A549 (cell line): ENCODE results near the gene IRF9.

Experiments
- HOXB13 ChIP-seq: fragments of 250-450 bp; sonication (Bioruptor Pico); IDR thresholded peaks from 2 replicates; pipeline ENCODE4 v1.5.0; 2020; ENCODE audit warnings: low read depth, mild to moderate bottlenecking, moderate library complexity
- POLR2A ChIP-seq: IDR thresholded peaks from 2 replicates; pipeline ENCODE4 v1.6.1; 2012; ENCODE audit warnings: mild to moderate bottlenecking, low read length
- SMC3 ChIP-seq: fragments of >200 bp; sonication (Bioruptor Twin); formaldehyde crosslinking; IDR thresholded peaks from 3 replicates; pipeline ENCODE4 v1.6.1; 2018; ENCODE audit warnings: inconsistent platforms
- TF ChIP-seq, protein P1 (sequence below): fragments of >200 bp; sonication (Bioruptor Twin); formaldehyde crosslinking; IDR thresholded peaks from 3 replicates; pipeline ENCODE4 v1.5.1; 2016

DNA sequence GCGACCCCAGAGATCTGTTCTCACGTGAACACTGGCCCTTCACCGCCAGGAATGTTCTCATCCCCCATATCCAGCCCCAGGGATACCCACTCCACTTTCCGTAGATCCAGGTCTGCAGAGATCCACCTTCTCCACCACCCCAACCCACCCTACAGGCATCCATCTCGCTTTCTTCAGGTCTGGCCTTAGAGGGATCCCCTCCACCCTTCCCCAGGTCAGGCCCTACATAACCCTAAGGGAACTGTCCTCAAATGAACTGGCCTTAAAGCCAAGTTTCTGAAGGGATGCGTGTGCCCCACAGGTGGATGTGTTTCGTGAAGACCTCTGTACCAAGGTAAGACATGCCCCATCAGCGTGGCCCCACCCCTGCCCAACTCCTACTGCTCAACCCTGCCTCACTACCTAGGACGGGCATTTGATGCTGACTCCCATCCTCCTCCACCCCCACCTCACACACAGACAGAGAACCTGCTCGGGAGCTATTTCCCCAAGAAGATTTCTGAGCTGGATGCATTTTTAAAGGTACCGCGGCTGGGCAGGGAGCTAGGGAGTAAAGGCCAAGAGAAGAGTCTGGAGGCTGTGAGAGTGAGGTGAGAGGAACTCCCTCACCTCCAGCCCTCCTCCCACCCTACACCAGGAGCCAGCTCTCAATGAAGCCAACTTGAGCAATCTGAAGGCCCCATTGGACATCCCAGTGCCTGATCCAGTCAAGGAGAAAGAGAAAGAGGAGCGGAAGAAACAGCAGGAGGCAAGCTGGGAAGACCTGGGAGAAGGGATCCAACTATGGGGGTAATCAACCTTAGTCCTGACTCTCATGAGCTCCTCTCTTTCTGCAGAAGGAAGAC lies 24.2 kb upstream of the IRF9 start:
- TF ChIP-seq SMC3 = no peak
- TF ChIP-seq, protein P1, sequence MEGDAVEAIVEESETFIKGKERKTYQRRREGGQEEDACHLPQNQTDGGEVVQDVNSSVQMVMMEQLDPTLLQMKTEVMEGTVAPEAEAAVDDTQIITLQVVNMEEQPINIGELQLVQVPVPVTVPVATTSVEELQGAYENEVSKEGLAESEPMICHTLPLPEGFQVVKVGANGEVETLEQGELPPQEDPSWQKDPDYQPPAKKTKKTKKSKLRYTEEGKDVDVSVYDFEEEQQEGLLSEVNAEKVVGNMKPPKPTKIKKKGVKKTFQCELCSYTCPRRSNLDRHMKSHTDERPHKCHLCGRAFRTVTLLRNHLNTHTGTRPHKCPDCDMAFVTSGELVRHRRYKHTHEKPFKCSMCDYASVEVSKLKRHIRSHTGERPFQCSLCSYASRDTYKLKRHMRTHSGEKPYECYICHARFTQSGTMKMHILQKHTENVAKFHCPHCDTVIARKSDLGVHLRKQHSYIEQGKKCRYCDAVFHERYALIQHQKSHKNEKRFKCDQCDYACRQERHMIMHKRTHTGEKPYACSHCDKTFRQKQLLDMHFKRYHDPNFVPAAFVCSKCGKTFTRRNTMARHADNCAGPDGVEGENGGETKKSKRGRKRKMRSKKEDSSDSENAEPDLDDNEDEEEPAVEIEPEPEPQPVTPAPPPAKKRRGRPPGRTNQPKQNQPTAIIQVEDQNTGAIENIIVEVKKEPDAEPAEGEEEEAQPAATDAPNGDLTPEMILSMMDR = no peak
- no peak for TF ChIP-seq POLR2A
- no peak for TF ChIP-seq HOXB13
